ENCODE data around the gene AAR2.

DNA sequence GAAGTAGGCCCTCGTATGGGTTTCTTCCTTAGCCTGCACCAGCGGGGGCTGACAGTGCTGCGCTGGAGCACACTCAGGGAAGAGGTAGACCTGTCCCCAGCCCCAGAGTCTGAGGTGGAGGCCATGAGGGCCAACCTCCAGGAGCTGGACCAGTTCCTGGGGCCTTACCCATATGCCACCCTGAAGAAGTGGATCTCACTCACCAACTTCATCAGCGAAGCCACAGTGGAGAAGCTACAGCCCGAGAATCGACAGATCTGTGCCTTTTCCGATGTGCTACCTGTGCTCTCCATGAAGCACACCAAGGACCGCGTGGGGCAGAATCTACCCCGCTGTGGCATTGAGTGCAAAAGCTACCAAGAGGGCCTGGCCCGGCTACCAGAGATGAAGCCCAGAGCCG is 3.8 kb downstream of the AAR2 start:
- TF ChIP-seq, protein P1, sequence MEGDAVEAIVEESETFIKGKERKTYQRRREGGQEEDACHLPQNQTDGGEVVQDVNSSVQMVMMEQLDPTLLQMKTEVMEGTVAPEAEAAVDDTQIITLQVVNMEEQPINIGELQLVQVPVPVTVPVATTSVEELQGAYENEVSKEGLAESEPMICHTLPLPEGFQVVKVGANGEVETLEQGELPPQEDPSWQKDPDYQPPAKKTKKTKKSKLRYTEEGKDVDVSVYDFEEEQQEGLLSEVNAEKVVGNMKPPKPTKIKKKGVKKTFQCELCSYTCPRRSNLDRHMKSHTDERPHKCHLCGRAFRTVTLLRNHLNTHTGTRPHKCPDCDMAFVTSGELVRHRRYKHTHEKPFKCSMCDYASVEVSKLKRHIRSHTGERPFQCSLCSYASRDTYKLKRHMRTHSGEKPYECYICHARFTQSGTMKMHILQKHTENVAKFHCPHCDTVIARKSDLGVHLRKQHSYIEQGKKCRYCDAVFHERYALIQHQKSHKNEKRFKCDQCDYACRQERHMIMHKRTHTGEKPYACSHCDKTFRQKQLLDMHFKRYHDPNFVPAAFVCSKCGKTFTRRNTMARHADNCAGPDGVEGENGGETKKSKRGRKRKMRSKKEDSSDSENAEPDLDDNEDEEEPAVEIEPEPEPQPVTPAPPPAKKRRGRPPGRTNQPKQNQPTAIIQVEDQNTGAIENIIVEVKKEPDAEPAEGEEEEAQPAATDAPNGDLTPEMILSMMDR (IDR thresholded peaks at IDR 0.05) = no peak
- TF ChIP-seq POLR2A (IDR thresholded peaks at IDR 0.05) = no peak

Data from body of pancreas (tissue), 4 donors.